Esophagus squamous epithelium (tissue), 5 donors: ENCODE data around the gene ABTB1. TPM values are rescaled to one million over a fixed set of nuclear protein-coding genes. Genes with fewer than 3 reads are reported as not detected.
A peak's percentile ranks its signal among the peaks of the same experiment; 100 is the strongest.

Experiments
- DNase-seq: peaks from one replicate; lab custom pipeline; 2025; lab: John Stamatoyannopoulos, UW
- H3K27ac ChIP-seq, 4 donors: fragments of 200-600 bp; sonication (generic); one replicate each; pipeline ENCODE4 v1.5.1; 2016 to 2019; ENCODE audit warnings: mild to moderate bottlenecking in 1 of 4
- H3K27me3 ChIP-seq, 4 donors: fragments of 200-600 bp; sonication (generic); 1 replicate in 3 of 4; 2 replicates in 1 of 4; pipeline versions ENCODE4 v1.5.1 to v1.6.0; 2017 to 2021; ENCODE audit warnings: antibody characterized with exemption in 1 of 4
- H3K36me3 ChIP-seq, 3 donors: fragments of 200-600 bp; sonication (generic); one replicate each; pipeline ENCODE4 v1.5.1; 2016 to 2019
- H3K4me1 ChIP-seq, 3 donors: fragments of 200-600 bp; sonication (generic); one replicate each; pipeline ENCODE4 v1.5.1; 2017 to 2019
- H3K4me3 ChIP-seq, 4 donors: fragments of 200-600 bp; sonication (generic); 1 replicate in 3 of 4; 2 replicates in 1 of 4; pipeline ENCODE4 v1.5.1; 2016 to 2019; ENCODE audit warnings: mild to moderate bottlenecking in 2 of 4, moderate library complexity in 1 of 4
- H3K9me3 ChIP-seq, 3 donors: fragments of 200-600 bp; sonication (generic); one replicate each; pipeline ENCODE4 v1.5.1; 2016 to 2019
- CTCF ChIP-seq, 6 experiments: fragments of 450-650 bp in 4 of 6; fragments of 200-600 bp in 2 of 6; sonication (generic) in 2 of 6; IDR thresholded peaks; one replicate each; pipeline ENCODE4 v1.5.1; 2016 to 2019; ENCODE audit warnings: antibody characterized with exemption in 6 of 6, mild to moderate bottlenecking in 4 of 6, moderate library complexity in 4 of 6
- POLR2A ChIP-seq, 4 donors: fragments of 450-650 bp; IDR thresholded peaks; one replicate each; pipeline ENCODE4 v1.6.1; 2017; ENCODE audit warnings: antibody characterized with exemption in 4 of 4, mild to moderate bottlenecking in 4 of 4, moderate library complexity in 3 of 4
- WGBS, 2 donors: methylation state at CpG; one replicate each; pipeline ENCODE4 v1.1.5; 2018; 5-methylcytosine and 5-hydroxymethylcytosine counted together
- intact Hi-C: fragments of 100-400 bp; cut with DNase I; formaldehyde crosslinking; loops from one replicate; pipeline ENCODE4 v1.15.0; 2022
- total RNA-seq, 4 donors: library from RNA; depleted of rRNA; stranded (reverse); fragments of >200 nt; gene quantifications; one replicate each; pipeline ENCODE4 v1.1.0, GENCODE V29; 2016
- donor health status: DM: yes; HTN: yes; CAD: no.

The ABTB1 gene
- total RNA-seq, 4 donors from 2014 or later, result 5.6 to 21.4 (median 6.3) TPM

- no peak for TF ChIP-seq POLR2A (IDR thresholded peaks at IDR 0.05)
- TF ChIP-seq CTCF (IDR thresholded peaks at IDR 0.05), result no peak
- Histone ChIP-seq H3K4me1 (peaks cover 0 to 46% (median 17%) of the 10 kb centered on the region in 3 donors), H3K4me3 (no peak overlapping the region), H3K27ac (peak overlapping the region in 3 of 4 donors; percentile 46 to 64 (median 54)), H3K27me3 (no peaks in the 10 kb centered on the region), H3K9me3 (no peaks in the 10 kb centered on the region), H3K36me3 (peaks cover 0 to 85% (median 0%) of the 10 kb centered on the region in 3 donors)
- intact Hi-C loops, result loop anchor here (10.0 kb wide), 1 partner anchor 118 kb away; the partner anchor contains the start of gene MGLL
- DNase-seq, result no peak
- WGBS, 2 donors, result 70 to 74% methylated on average over 5 to 7 of the region's 7 CpGs
Observed at GRCh38 chr3:127706312-127706711, 33.6 kb downstream of the ABTB1 start.

- H3K4me3 ChIP-seq, result no peak overlapping the region
- intact Hi-C loops, result loop anchor here (10.0 kb wide), 1 partner anchor 118 kb away; the partner anchor contains the start of gene MGLL
- H3K27ac ChIP-seq, result peak overlapping the region in 3 of 4 donors; percentile 46 to 64 (median 54)
- H3K4me1 ChIP-seq, result peaks cover 0 to 41% (median 15%) of the 10 kb centered on the region in 3 donors
- no peaks in the 10 kb centered on the region for H3K27me3 ChIP-seq
- 74 to 88% methylated on average over 14 to 15 of the region's 16 CpGs for WGBS, 2 donors
- TF ChIP-seq POLR2A (IDR thresholded peaks at IDR 0.05) (no peak), CTCF (IDR thresholded peaks at IDR 0.05) (no peak)
- no peaks in the 10 kb centered on the region for H3K9me3 ChIP-seq
- DNase-seq, result no peak
- peaks cover 0 to 80% (median 0%) of the 10 kb centered on the region in 3 donors for H3K36me3 ChIP-seq
Observed at GRCh38 chr3:127706785-127707351, 34.1 kb downstream of the ABTB1 start.

- H3K9me3 ChIP-seq, result no peaks in the 10 kb centered on the region
- intact Hi-C loops, result loop anchor here (10.0 kb wide), 1 partner anchor 117 kb away; the partner anchor contains the start of gene MGLL
- TF ChIP-seq CTCF (IDR thresholded peaks at IDR 0.05) (no peak), POLR2A (IDR thresholded peaks at IDR 0.05) (no peak)
- peaks cover 0 to 80% (median 0%) of the 10 kb centered on the region in 3 donors for H3K36me3 ChIP-seq
- H3K4me1 ChIP-seq, result peaks cover 0 to 38% (median 17%) of the 10 kb centered on the region in 3 donors
- H3K4me3 ChIP-seq, result no peak overlapping the region
- 40 to 55% methylated on average over 11 to 13 of the region's 13 CpGs for WGBS, 2 donors
- H3K27ac ChIP-seq, result peak overlapping the region; percentile 15 to 64 (median 50)
- DNase-seq, result no peak
- no peaks in the 10 kb centered on the region for H3K27me3 ChIP-seq
Observed at GRCh38 chr3:127707851-127708411, 35.2 kb downstream of the ABTB1 start.

- no peak for TF ChIP-seq POLR2A (IDR thresholded peaks at IDR 0.05)
- TF ChIP-seq CTCF (IDR thresholded peaks at IDR 0.05), result no peak
- no peak overlapping the region for H3K4me3 ChIP-seq
- WGBS, 2 donors, result 91 to 96% methylated on average over 1 to 2 of the region's 2 CpGs
- peaks cover 0 to 47% (median 17%) of the 10 kb centered on the region in 3 donors for H3K4me1 ChIP-seq
- peak overlapping the region in 3 of 4 donors; percentile 46 to 64 (median 54) for H3K27ac ChIP-seq
- H3K27me3 ChIP-seq, result no peaks in the 10 kb centered on the region
- intact Hi-C loops, result loop anchor here (10.0 kb wide), 1 partner anchor 116 kb away; the partner anchor contains the start of gene MGLL
- H3K36me3 ChIP-seq, result peaks cover 0 to 80% (median 0%) of the 10 kb centered on the region in 3 donors
- H3K9me3 ChIP-seq, result no peaks in the 10 kb centered on the region
- DNase-seq, result no peak
Observed at GRCh38 chr3:127708837-127709236, 36.1 kb downstream of the ABTB1 start.
